ENCODE measurements around the gene FLNB.

Gene FLNB

GRCh38 chr3:58013099-58013498 is 4.9 kb downstream of the FLNB start:
- Mint-ChIP-seq H3K27ac (peak overlapping the region; percentile 80), H3K9me3 (no peaks in the 10 kb centered on the region), H3K4me3 (peak overlapping the region; percentile 6), H3K27me3 (ENCODE audit: low read depth, poor library complexity) (no peaks in the 10 kb centered on the region), H3K36me3 (ENCODE audit: low read depth) (no peaks in the 10 kb centered on the region), H3K4me1 (peaks cover 86% of the 10 kb centered on the region)
- DNase-seq = no peak
- TF ChIP-seq, protein P1, sequence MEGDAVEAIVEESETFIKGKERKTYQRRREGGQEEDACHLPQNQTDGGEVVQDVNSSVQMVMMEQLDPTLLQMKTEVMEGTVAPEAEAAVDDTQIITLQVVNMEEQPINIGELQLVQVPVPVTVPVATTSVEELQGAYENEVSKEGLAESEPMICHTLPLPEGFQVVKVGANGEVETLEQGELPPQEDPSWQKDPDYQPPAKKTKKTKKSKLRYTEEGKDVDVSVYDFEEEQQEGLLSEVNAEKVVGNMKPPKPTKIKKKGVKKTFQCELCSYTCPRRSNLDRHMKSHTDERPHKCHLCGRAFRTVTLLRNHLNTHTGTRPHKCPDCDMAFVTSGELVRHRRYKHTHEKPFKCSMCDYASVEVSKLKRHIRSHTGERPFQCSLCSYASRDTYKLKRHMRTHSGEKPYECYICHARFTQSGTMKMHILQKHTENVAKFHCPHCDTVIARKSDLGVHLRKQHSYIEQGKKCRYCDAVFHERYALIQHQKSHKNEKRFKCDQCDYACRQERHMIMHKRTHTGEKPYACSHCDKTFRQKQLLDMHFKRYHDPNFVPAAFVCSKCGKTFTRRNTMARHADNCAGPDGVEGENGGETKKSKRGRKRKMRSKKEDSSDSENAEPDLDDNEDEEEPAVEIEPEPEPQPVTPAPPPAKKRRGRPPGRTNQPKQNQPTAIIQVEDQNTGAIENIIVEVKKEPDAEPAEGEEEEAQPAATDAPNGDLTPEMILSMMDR (IDR thresholded peaks at IDR 0.05) = no peak

DNA sequence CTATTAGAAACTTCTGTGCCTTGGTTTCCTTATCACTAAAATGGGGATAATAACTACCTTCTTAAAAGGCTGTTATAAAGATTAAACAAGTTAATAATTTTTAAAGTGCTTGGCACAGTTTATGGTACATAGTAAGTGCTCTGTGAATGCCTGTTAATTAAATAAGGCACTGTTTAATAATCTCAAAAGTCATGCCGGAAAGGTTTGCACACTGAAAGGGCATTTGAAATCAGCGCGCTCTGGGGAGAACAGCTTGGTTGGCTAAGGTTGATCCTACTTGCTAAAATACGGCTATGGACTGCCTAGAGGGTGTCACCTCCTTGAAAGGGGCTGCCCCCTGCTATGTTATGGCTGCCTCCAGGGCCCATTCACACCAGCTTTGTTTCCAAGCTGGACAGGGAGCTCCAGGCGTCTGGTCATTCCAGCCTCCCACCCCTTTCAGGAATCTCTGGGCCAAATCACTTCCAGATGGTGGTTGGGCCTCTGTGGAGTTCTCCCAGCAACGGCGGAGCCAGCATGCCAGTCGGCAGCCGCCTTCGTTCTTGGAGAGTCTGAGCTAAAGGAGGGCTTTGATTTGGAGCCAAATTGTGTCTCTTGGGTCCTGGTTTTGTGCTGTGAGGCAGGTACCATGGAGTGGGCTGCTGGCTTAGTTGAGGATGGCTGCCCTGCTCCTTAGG is 5.9 kb downstream of the FLNB start:
- Mint-ChIP-seq H3K36me3 (ENCODE audit: low read depth) (no peaks in the 10 kb centered on the region), H3K4me3 (no peak overlapping the region), H3K27ac (peak overlapping the region; percentile 81), H3K4me1 (peaks cover 90% of the 10 kb centered on the region), H3K27me3 (ENCODE audit: low read depth, poor library complexity) (no peaks in the 10 kb centered on the region), H3K9me3 (no peaks in the 10 kb centered on the region)
- DNase-seq = peak; percentile 64
- TF ChIP-seq, protein P1 (IDR thresholded peaks at IDR 0.05) = no peak

DNA sequence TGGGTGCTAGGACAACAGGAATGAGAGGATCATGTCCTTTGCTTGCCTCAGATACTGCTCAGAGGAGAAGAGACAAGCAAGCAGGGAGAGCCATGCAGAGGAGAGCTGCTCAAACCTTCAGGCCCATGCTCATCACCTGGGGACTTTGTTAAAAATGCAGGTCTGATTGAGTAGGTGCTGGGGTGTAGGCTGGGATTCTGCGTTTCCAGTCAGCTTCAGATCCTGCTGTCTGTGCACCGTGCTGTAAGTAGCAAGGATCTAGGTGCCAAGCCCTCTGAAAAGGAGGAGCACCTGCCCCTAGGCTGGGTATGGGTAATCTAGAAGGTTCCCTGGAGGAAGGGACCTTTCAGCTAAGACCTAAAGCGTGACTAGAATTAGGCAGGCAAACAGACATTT is 7.3 kb downstream of the FLNB start:
- Mint-ChIP-seq H3K9me3 (no peaks in the 10 kb centered on the region), H3K4me1 (peaks cover 91% of the 10 kb centered on the region), H3K27me3 (ENCODE audit: low read depth, poor library complexity) (no peaks in the 10 kb centered on the region), H3K36me3 (ENCODE audit: low read depth) (no peaks in the 10 kb centered on the region), H3K4me3 (peak overlapping the region; percentile 22), H3K27ac (peak overlapping the region; percentile 87)
- no peak for DNase-seq
- TF ChIP-seq, protein P1 (IDR thresholded peaks at IDR 0.05) = no peak

DNA sequence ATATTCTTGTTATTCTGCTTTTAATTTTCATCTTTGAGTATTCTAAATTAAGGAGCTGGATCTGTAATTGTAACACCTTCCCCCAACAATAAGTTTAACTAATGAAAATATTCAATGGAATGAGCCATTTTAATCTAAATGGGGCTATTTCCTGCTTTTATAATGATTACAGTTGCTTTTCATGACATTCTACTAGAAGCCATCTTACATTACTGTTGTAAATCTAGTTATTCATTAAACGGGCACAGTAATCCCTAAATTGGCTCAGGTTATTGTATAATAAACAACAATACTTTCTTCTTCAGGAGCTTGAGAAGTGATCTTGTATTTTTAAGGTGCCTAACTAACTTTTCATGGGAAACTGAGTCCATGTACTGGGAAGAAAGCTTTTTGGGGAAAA is 8.5 kb downstream of the FLNB start:
- Mint-ChIP-seq H3K9me3 (no peaks in the 10 kb centered on the region), H3K4me1 (peaks cover 92% of the 10 kb centered on the region), H3K27ac (no peak overlapping the region), H3K27me3 (ENCODE audit: low read depth, poor library complexity) (no peaks in the 10 kb centered on the region), H3K4me3 (no peak overlapping the region), H3K36me3 (ENCODE audit: low read depth) (no peaks in the 10 kb centered on the region)
- no peak for DNase-seq
- TF ChIP-seq, protein P1 (IDR thresholded peaks at IDR 0.05) = no peak

GRCh38 chr3:58018892-58019742 is 10.9 kb downstream of the FLNB start:
- TF ChIP-seq, protein P1 (IDR thresholded peaks at IDR 0.05) = no peak
- peaks cover 73% of the 10 kb centered on the region for H3K4me1 Mint-ChIP-seq
- peak overlapping the region; percentile 96 for H3K27ac Mint-ChIP-seq

More at GRCh38 chr3:58018892-58019742, 10.9 kb downstream of the FLNB start:
- Mint-ChIP-seq H3K36me3 (ENCODE audit: low read depth) (no peaks in the 10 kb centered on the region), H3K27me3 (ENCODE audit: low read depth, poor library complexity) (no peaks in the 10 kb centered on the region), H3K4me3 (no peak overlapping the region), H3K9me3 (no peaks in the 10 kb centered on the region)
- DNase-seq = no peak
